Activated T-cell treated with anti-CD3 and anti-CD28 coated beads, Interleukin-2, amount 50 U/mL, for 1 hour (primary cell): ENCODE results near the gene RUSF1.
"Not testable (repeated sequence)": the region's sequence is repeated elsewhere in the genome, so short reads cannot be mapped to it uniquely, and the experiment has no call there.

ENCODE experiments used
- DNase-seq: peaks from one replicate; pipeline ENCODE4 v3.0.0-alpha.2; 2020

The RUSF1 gene

DNA sequence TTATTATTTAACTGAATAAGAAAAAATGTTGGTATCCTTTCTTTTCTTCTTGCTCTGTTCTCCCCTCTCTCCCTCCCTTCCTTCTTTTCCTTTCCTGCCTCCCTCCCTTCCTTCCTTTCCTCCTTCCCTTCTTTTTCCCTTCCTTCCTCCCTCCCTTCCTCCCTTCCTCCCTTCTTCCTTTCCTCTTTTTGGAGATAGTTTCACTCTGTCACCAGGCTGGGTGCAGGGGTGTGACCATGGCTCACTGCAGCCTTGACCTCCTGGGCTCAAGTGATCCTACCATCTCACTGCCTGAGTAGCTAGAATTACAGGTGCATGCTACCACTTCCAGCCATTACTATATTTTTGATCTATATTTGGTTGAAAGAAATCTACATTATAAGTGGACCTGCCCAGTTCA is 5.7 kb upstream of the RUSF1 start:
- no peak for DNase-seq

GRCh38 chr16:31513126-31513525 is 4.9 kb upstream of the RUSF1 start:
- no peak for DNase-seq

- no peak for DNase-seq
Measured at GRCh38 chr16:31508706-31509195, 560 bp upstream of the RUSF1 start.

- peak; percentile 48 for DNase-seq
Measured at GRCh38 chr16:31507617-31507928, 618 bp downstream of the RUSF1 start.

DNA sequence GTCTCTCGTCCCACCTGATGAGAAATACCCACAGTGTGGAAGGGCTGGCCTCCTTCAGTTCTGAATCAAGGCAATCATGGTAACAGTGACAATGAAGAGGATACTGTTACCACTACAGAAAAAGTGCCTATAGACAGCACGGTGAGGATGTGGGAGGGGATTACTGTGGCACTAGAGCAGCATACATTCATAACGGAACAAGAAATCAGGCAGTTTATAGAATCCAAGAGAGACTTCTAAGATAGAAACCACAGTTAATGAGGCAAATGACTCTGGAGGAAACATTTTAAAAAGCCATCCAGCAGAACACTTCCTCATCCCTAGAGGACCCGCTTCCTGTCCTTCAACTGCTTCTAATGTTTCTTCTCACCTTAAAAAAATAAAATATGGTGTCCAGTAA is 2.7 kb downstream of the RUSF1 start:
- no peak for DNase-seq

- no peak for DNase-seq
Measured at GRCh38 chr16:31504159-31504558, 4.0 kb downstream of the RUSF1 start.

- DNase-seq: not testable (repeated sequence)
Measured at GRCh38 chr16:31503555-31503954, 4.6 kb downstream of the RUSF1 start.

DNA sequence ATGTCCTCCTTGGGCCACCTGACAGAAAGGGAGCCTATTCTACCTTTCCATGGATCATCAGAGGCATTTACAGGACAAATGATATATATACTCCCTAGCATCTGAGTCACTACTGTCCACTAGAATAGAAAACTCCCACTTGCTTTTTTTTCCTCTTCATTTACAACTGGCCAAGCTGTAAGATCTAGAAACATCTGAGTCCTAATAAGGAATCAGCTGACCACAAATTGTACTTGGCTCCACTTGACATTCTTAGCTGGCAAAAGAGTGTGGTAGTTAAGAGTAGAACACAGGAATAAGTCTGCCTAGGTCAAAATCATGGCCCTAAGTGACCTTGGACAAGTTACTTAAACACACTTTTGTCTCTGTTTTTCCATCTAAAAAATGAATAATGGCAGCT is 5.2 kb downstream of the RUSF1 start:
- DNase-seq: no peak

GRCh38 chr16:31501966-31502348 is 6.2 kb downstream of the RUSF1 start:
- DNase-seq: no peak

DNA sequence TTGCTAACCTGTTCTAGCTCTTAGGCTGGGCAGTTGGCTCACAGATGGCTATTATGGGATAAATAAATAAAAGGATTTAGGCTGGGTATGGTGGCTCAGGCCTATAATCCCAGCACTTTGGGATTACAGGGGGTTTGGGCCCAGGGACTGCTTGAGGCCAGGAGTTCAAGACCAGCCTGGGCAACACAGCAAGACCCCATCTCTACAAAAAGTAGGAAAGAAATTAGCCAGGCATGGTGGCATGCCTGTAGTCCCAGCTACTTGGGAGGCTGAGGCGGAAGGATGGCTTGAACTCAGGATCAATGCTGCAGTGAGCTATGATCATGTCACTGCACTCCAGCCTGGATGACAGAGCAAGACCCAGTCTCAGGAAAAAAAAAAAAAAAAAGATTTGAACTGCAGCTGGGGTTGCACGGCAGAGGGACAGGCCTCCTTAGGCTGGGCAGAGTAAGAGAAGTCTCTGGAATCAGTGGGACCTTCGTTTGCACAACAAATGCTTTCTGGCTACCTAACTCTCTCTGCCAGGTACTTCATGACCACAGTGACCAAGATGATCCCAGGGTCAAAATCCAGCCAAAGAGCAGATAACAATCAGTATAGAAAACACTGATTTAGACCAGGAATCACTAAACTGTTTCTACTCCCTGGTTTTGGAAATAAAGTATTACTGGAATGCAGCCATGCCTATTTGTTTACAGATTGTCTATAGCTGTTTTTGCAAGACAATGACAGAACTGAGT is 6.8 kb downstream of the RUSF1 start:
- DNase-seq: no peak

GRCh38 chr16:31499928-31500327 is 8.3 kb downstream of the RUSF1 start:
- no peak for DNase-seq

- DNase-seq: no peak
Measured at GRCh38 chr16:31498493-31498892, 9.7 kb downstream of the RUSF1 start.

GRCh38 chr16:31496670-31497069 is 11.5 kb downstream of the RUSF1 start:
- no peak for DNase-seq

DNA sequence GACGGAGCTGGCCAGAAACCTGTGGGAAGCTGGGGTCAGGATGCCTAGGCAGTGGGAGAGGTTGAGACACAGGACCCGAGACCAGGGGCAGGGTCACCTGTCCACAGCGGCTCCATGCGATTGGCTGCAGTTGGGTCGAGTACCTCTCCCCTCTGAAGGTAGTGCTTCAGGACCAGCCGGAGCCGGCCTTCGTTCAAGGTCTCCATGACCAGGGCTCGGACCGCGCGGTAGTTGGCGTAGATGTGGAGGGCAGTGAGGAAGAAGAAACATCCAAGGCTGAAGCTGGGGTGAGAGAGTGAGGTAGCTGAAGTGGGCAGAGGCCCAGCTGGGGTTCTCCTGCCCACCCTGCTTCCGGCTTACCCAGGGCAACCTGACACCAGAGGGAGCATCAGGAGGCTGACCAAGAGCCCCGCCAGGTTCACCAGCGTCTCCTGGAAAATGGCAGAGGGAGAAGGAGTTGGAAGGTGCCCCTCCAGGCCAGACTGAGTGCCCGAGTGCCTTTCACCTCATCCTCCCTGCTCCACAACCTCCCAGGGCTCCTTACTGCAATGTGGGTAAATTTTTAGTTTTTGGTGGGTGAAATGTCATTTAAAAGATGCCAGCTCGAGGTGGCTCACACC is 14.6 kb downstream of the RUSF1 start:
- no peak for DNase-seq

- no peak for DNase-seq
Measured at GRCh38 chr16:31491778-31492418, 16.3 kb downstream of the RUSF1 start.

- DNase-seq: no peak
Measured at GRCh38 chr16:31489616-31490584, 18.3 kb downstream of the RUSF1 start.

DNA sequence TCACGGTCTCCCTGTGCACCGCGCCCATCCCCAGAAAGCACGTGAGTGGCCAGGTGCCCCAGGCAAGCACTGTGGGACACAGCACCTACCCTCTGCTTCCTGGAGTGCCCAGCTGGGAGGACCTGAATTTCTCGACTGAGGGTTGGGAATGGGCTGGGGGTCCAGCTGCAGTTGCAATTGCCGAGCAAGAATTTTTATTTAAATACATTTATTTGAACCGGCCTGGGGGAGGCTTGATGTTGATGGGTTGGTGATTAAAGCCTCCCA is 19.0 kb downstream of the RUSF1 start:
- DNase-seq: no peak

DNA sequence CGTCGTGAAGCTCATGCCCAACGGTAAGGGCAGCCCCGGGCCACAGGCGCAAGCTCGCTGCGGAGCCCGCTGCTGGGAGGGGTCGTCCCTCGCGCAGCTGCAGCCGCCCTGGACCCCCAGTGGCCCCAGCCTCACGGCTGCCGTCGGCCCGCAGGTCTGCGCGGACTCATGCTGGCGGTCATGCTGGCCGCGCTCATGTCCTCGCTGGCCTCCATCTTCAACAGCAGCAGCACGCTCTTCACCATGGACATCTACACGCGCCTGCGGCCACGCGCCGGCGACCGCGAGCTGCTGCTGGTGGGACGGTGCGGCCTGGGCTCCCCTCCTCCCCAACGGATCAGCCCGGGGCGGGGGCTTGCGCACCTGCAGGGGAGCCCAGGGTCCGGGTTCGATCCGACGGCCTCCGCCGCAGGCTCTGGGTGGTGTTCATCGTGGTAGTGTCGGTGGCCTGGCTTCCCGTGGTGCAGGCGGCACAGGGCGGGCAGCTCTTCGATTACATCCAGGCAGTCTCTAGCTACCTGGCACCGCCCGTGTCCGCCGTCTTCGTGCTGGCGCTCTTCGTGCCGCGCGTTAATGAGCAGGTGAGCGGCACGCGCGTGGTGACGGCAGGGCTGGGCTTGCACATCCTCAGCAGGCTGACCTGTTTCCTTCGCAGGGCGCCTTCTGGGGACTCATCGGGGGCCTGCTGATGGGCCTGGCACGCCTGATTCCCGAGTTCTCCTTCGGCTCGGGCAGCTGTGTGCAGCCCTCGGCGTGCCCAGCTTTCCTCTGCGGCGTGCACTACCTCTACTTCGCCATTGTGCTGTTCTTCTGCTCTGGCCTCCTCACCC is 19.5 kb downstream of the RUSF1 start:
- DNase-seq: no peak

- DNase-seq: peak; percentile 82
Measured at GRCh38 chr16:31487720-31488467, 20.3 kb downstream of the RUSF1 start.

DNA sequence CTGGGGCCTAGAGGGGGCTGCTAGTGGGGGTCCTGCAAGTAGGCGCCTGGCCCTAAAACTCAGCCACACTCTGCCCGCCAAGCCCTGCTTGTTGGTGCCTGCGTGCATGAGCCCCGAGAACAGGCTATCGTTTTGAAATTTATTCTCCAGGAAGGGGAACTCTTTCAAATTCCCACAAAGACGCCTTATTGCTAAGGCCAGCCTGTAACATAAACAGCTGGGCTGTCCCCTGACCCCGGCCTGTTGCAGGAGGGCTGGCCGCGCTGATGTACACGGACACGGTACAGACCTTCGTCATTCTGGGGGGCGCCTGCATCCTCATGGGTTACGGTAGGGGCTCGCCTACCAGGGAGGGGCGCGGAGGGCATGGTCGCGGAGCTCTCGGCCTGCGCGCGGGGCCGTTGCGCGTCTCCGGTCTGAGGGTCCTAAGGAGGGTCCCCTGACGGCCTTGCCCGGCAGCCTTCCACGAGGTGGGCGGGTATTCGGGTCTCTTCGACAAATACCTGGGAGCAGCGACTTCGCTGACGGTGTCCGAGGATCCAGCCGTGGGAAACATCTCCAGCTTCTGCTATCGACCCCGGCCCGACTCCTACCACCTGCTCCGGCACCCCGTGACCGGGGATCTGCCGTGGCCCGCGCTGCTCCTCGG is 21.0 kb downstream of the RUSF1 start:
- no peak for DNase-seq

DNA sequence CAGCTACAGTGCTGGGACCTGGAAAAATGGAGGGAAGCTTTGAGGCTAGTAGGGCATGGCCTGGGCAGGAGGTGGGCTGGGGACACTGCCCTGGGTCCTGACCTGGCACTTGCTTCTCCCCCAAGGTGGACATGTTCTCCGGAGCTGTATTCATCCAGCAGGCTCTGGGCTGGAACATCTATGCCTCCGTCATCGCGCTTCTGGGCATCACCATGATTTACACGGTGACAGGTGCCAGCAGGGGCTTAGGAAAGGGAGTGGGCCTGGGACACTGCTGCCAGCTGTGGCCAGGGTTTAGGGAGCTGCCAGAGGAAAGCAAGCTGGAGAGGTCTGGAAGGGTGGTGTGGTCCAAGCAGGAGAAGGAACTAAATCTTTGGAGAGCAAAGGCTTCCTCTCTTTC is 22.1 kb downstream of the RUSF1 start:
- no peak for DNase-seq
